Activated CD4-positive, alpha-beta T cell treated with anti-CD3 and anti-CD28 coated beads, Interleukin-2, amount 50 U/mL, for 24 hours (primary cell): ENCODE measurements around the gene NUDT14.

Experiments
- DNase-seq, 2 donors: peaks; one replicate each; pipeline ENCODE4 v3.0.0-alpha.2; 2020; ENCODE audit warnings: low read depth in 1 of 2, low spot score in 1 of 2

The NUDT14 gene

GRCh38 chr14:105147671-105148603, 33.2 kb downstream of the NUDT14 start:
- no peak for DNase-seq

- no peak for DNase-seq
Measured at GRCh38 chr14:105146976-105147635, 34.0 kb downstream of the NUDT14 start.

DNA sequence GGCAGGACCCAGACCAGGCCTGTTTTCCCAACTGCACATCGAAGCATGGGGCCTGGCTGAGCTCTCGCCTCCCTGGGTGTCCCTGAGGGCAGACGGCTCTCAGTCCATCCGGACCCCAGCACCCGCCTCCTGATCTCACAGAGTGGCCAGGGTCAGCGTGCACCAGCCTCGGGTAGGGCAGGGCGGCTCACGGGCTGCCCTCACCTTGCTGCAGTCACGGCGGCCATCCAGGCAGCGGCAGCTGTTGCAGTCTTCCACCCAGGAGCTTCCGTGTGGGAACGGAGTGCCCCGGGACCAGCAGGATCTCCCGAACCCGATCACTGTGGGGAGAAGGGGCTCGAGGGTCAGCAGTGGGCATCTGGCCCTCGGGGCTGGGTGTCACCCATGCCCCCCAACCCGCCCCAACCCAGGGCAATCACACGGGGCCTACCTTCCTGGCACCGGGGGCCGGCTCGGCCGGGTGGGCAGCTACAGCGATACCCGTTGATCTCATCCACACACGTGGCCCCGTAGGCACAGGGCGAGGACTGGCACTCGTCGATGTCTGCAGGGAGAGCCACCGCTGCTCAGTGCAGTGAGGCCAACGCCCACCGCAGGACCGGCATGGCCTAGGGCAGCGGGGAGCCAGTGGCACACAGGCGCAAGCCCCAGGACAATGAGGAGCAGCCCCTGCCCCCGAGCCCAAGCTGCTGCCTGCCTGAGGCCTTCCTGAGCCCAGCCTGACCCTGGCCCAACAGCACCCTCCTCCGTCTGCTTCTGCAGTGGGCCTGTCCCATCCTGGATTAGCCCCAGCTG, 34.7 kb downstream of the NUDT14 start:
- no peak for DNase-seq

DNA sequence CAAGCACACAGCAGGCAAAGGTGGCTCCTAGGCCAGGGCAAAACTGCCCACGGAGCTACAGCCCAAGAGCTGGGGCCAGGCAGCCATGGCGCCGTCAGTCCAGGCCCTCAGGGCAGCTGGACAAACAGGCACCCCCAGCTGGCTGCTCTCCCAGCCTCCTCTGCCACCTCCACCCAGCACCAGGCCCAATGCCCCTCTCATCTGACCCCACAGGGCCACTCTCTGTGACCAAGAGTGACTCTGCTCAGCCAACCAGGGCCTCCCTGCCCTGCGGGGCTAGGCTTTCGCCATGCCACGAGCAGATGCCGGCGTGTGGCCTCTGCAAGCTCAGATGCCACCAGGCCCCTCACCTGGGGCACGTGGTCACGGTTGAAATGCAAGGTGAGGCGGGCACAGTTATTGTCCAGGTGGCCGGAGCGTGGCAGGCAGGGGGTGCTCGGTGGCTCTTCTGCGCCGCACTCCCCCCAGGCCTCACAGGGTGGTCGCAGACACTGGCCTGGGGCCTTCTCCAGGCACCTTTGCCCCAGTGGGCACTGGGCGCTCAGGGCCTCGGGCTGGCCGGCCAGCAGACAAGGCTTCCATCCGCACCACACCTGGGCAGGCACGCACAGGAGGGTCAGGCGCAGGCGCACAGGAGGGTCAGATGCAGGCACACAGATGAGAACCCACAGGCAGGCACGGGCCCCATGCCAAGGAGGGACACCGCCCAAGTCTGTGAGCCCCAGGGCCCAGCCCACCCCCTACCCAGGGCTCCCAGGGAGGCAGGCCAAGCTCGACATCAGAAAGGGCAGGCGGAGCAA, 35.5 kb downstream of the NUDT14 start:
- no peak for DNase-seq

- DNase-seq, result no peak
Measured at GRCh38 chr14:105144666-105145380, 36.3 kb downstream of the NUDT14 start.

GRCh38 chr14:105144026-105144665, 37.0 kb downstream of the NUDT14 start:
- DNase-seq, result no peak

DNA sequence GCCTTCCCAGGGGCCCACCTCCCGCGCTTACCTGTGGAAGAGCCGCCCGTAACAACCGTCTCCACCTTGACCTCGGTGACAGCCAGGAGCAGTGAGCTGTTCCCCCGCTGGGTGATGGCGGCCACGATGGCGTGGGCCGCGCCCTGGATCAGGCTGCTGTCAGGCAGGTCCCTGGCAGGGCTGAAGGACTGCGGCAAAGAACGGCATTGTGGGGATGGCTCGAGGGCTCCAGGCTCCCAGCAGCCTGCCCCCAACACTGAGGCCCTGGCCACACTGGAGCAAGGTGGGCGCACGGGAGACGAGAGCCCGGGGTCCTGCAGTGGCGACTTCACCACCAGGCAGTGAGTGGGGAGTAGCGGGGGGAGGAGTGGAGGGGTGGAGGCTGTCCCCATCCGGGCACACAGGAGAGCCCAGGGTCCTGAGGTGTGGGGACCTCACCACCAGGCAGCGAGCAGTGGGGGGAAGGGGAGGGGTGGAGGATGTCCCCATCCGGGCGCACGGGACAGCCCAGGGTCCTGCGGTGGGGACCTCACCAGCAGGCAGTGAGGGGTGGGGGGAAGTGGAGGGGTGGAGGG, 37.6 kb downstream of the NUDT14 start:
- DNase-seq, result no peak

DNA sequence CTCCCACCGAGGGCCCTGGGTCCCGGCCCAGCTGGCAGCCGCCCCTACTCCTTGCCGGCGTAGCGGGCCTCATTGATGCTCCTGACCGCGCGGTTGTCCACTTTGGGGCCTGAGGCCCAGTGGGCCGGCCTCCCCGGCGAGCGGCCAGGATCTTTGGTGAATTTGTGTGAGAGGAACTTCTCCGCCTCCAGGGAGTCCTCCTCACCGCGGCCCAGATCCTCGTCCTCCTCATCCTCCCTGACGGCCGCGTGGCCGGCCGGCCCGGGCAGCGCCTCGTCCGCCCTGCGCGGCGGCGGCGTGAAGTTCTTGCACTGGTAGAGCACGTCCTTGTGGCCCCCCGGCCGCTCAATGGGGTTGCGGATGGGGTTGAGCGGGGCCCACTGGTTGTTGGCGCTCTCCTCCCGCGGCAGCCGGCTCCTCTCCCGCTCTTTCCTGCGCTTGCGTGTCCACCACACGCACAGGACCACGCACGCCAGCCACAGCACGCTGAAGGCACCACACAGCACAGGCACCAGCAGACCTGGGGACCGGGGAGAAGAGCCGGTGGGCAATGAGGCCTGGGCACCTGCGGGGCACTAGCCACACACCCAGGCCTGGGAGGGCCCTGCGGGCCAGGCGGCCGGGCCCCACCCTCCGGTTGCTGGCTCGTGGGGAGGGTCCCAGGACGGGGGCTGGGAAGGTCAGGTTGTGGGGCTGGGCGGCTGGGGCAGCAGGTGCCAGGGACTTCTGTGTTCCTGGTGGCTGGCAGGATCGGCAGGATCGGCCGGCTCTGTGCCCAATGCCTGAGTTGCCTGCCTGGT, 38.3 kb downstream of the NUDT14 start:
- DNase-seq, result no peak

GRCh38 chr14:105141486-105142281, 39.4 kb downstream of the NUDT14 start:
- DNase-seq, result no peak

- DNase-seq, result no peak
Measured at GRCh38 chr14:105141026-105141425, 40.1 kb downstream of the NUDT14 start.

- DNase-seq, result no peak
Measured at GRCh38 chr14:105140581-105140980, 40.5 kb downstream of the NUDT14 start.

- no peak for DNase-seq
Measured at GRCh38 chr14:105139831-105140239, 41.3 kb downstream of the NUDT14 start.

GRCh38 chr14:105139212-105139825, 41.8 kb downstream of the NUDT14 start:
- DNase-seq, result no peak

GRCh38 chr14:105138551-105139111, 42.5 kb downstream of the NUDT14 start:
- DNase-seq, result no peak

DNA sequence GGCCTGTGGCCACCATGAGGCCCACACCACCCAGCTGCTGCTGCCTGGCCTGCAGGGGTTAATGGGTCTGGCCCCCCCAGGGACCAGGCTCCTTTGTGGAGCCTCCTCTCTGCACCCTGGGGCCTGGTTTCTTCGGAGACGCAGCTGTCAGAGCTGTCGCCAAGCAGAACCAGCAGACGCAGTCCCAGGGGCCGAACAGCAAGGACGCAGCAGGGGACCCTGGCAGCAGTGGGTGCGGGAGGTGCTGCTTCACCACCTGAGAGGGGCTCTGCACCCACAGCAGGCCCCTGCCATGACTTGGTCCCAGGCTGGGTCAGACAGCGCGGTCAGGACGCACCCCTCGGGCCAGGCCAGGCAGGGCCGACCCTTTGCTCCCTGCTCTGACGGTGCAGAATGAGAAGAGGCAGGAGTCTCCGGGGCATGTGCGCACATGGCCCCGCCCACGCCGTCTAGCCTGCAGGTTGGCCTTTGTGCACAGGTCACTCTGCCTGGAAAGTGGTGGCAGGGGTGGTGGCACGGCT, 43.0 kb downstream of the NUDT14 start:
- no peak for DNase-seq

DNA sequence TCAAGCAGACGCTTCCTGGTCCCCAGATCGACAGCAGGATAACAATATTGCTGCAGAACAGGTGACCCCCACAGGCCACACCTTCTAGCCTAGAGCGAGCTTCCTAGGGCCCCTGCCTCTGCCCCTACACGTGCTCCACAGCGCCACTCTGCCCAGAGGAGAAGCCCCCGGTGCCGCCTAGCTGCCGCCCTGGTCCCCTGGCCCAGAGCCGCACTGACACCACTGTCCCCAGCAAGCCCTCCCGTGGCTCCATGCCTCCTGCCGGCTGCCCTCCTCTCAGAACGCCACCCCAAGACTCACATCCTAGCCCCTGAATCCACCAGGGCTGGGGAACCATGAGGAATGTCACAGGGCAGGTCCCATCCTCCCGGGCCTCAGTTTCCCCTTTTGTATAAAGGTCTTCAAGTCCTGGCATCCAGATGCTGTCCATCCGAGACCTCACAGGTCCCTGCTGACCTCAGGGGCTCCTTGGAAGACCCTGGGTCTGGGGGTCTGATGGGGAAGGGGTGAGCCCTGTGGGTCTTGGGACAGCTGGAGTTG, 43.6 kb downstream of the NUDT14 start:
- no peak for DNase-seq
